Sigmoid colon (tissue), 4 donors: Measurements from ENCODE around the gene P4HB.

Source experiments
- CTCF ChIP-seq, 4 experiments: fragments of 450-650 bp in 3 of 4; fragments of 200-600 bp in 1 of 4; IDR thresholded peaks; one replicate each; pipeline ENCODE4 v1.5.1; 2016 to 2019; ENCODE audit warnings: antibody characterized with exemption in 4 of 4, mild to moderate bottlenecking in 3 of 4, moderate library complexity in 2 of 4
- POLR2A ChIP-seq, 2 donors: fragments of 450-650 bp; IDR thresholded peaks; one replicate each; pipeline ENCODE4 v1.6.1; 2016; ENCODE audit warnings: antibody characterized with exemption in 2 of 2, mild to moderate bottlenecking in 2 of 2, moderate library complexity in 2 of 2
- POLR2AphosphoS5 ChIP-seq, 4 donors: sonication (generic); formaldehyde crosslinking; IDR thresholded peaks; one replicate each; pipeline ENCODE4 v1.6.1; 2017; ENCODE audit warnings: antibody characterized with exemption in 4 of 4

- no peak for TF ChIP-seq CTCF (IDR thresholded peaks at IDR 0.05)
- no peak for TF ChIP-seq POLR2A (IDR thresholded peaks at IDR 0.05)
- no peak for TF ChIP-seq POLR2AphosphoS5 (IDR thresholded peaks at IDR 0.05)
Measured at GRCh38 chr17:81822996-81823819, 37.1 kb downstream of the P4HB start.
